GM12878 (cell line): Measurements from ENCODE around the gene GLRX5. TPM values are rescaled to one million over a fixed set of nuclear protein-coding genes. Genes with fewer than 3 reads are reported as not detected.
A peak's percentile ranks its signal among the peaks of the same experiment; 100 is the strongest.

Experiments used
- BCL11A ChIP-seq: IDR thresholded peaks from 2 replicates; pipeline ENCODE4 v1.6.1; 2011; ENCODE audit warnings: low read depth, low read length
- DPF2 ChIP-seq: fragments of 450-650 bp; IDR thresholded peaks from 2 replicates; pipeline ENCODE4 v1.6.1; 2017; ENCODE audit warnings: mild to moderate bottlenecking
- ETV6 ChIP-seq, 2 experiments: fragments of 450-650 bp in 1 of 2; IDR thresholded peaks in 1 of 2; conservative IDR thresholded peaks in 1 of 2; 2 replicates each; pipeline ENCODE4 v1.6.1; 2014; ENCODE audit warnings: antibody characterized with exemption in 1 of 2, borderline replicate concordance in 1 of 2, low read depth in 1 of 2, mild to moderate bottlenecking in 1 of 2, moderate library complexity in 1 of 2
- JUND ChIP-seq: IDR thresholded peaks from 2 replicates; pipeline ENCODE4 v1.6.1; 2012; ENCODE audit warnings: low read depth, mild to moderate bottlenecking, low read length, improper control_type of control experiment, moderate library complexity
- KLF5 ChIP-seq: fragments of 450-650 bp; IDR thresholded peaks from 2 replicates; pipeline ENCODE4 v1.6.1; 2014; ENCODE audit warnings: mild to moderate bottlenecking; ENCODE audit not compliant: partially characterized antibody
- MEF2B ChIP-seq: fragments of 450-650 bp; IDR thresholded peaks from 2 replicates; pipeline ENCODE4 v1.6.1; 2018; ENCODE audit warnings: mild to moderate bottlenecking, moderate library complexity; ENCODE audit not compliant: partially characterized antibody, poor library complexity, severe bottlenecking
- NR2C2 ChIP-seq: IDR thresholded peaks from 2 replicates; pipeline ENCODE4 v1.6.1; 2011; ENCODE audit warnings: borderline replicate concordance, low read depth; ENCODE audit not compliant: control insufficient read depth, insufficient read length
- NR2F1 ChIP-seq: fragments of 450-650 bp; conservative IDR thresholded peaks from 2 replicates; pipeline ENCODE4 v1.6.1; 2017; ENCODE audit warnings: mild to moderate bottlenecking
- STAT3 ChIP-seq: IDR thresholded peaks from 2 replicates; pipeline ENCODE4 v1.6.1; 2011; ENCODE audit warnings: low read depth, low read length, improper control_type of control experiment
- polyA plus RNA-seq, 11 experiments: library from polyadenylated mRNA; depleted of rRNA in 4 of 11; unstranded in 6 of 11; stranded (reverse) in 5 of 11; fragments of >200 nt; fragmentation: Nextera tagmentation in 4 of 11; fragmentation: Illumina TruSeq in 1 of 11; extraction: Ambion mirVana in 4 of 11; extraction: Trizol in 1 of 11; gene quantifications; 1 replicate in 1 of 11; 2 replicates in 10 of 11; pipeline versions ENCODE4 v1.2.1 to v1.2.3, GENCODE V29; 2011 to 2016; ENCODE audit warnings: inconsistent platforms in 2 of 11, missing spikeins in 2 of 11, low read depth in 1 of 11
- total RNA-seq, 4 experiments: library from RNA; depleted of rRNA in 3 of 4; stranded (reverse); fragments of >200 nt in 3 of 4; fragmentation: Illumina TruSeq in 1 of 4; extraction: Trizol in 1 of 4; gene quantifications; 2 replicates each; pipeline versions ENCODE4 v1.2.1 to v1.2.3, GENCODE V29; 2013 to 2021
- TF ChIP-seq, protein P1 (sequence below): fragments of 450-650 bp; IDR thresholded peaks from 2 replicates; pipeline ENCODE4 v1.6.1; 2017; ENCODE audit warnings: mild to moderate bottlenecking
- TF ChIP-seq, protein P2 (sequence below): IDR thresholded peaks from 2 replicates; pipeline ENCODE4 v1.6.1; 2012; ENCODE audit warnings: low read length, inconsistent platforms
- TF ChIP-seq, protein P3 (sequence below), 3 experiments: IDR thresholded peaks in 2 of 3; conservative IDR thresholded peaks in 1 of 3; 2 replicates each; pipeline ENCODE4 v1.5.1; 2011; ENCODE audit warnings: low read depth in 3 of 3, low read length in 3 of 3, mild to moderate bottlenecking in 3 of 3, control low read depth in 2 of 3, moderate library complexity in 2 of 3, inconsistent platforms in 1 of 3, mixed read lengths in 1 of 3; ENCODE audit not compliant: control insufficient read depth in 2 of 3, insufficient read depth in 1 of 3; ENCODE audit errors: extremely low read depth in 1 of 3
- TF ChIP-seq, protein P4 (sequence below): fragments of 450-650 bp; IDR thresholded peaks from 2 replicates; pipeline ENCODE4 v1.6.1; 2017; ENCODE audit warnings: mild to moderate bottlenecking, low read depth, inconsistent platforms; ENCODE audit not compliant: poor library complexity, severe bottlenecking
- TF ChIP-seq, protein P5 (sequence below): fragments of 150-350 bp; IDR thresholded peaks from 2 replicates; pipeline ENCODE4 v1.6.1; 2014; ENCODE audit warnings: mild to moderate bottlenecking, low read depth, low read length

The GLRX5 gene
- total and polyA plus RNA-seq, 10 of the 15 experiments (the other 5 are each of a cell fraction or from before 2014, with no cell fraction given): 12.8 to 139 (median 55.4) TPM

DNA sequence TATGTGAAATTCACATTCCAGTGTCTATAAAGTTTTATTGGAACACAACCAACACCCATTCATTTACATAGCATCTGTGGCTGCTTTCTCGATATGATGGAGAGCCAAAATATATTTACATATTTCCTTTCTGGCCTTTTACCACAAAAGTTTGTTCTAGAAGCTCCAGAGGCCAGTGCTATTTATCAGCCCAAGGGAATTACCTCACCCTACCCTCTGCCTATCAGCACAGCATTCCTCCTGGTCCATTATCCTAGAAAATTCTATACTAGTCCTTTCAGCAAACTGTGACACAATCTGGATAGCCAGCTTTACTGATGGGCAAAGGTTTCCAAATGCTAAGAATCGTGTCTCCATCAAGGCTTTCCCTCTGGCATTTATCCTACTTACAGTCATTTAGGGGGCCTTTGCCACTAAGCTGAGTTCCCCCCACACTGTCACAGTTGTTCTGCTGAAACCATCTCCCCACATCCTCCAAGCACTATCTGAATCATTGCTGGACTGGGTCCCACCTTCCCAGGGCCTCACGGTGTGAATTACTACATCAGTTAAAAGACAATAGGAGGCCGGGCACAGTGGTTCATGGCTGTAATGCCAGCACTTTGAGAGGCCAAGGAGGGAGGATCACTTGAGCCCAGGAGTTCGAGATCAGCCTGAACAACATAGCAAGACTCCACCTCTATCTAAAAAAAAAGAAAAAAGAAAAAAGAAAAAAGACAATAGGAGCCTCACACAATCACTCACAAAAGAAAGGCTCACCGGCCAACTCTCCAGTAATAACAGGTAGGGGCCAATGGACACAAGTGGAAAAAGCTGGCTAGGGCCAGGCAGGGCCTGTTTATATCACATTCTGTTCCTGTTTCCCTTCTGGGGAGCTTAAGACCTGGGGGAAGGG lies 30.5 kb upstream of the GLRX5 start (continued):
- TF ChIP-seq KLF5 (no peak), JUND (peak; percentile 36; the same call in 1 of the 2 replicates), STAT3 (peak; percentile 82; the same call in 1 of the 2 replicates), BCL11A (peak; percentile 39; the same call in 1 of the 2 replicates), ETV6 (conservative IDR thresholded peaks at IDR 0.05 in 1 of 2, IDR thresholded peaks at IDR 0.05 in 1 of 2; ENCODE audit: borderline replicate concordance in 1 of 2, low read depth in 1 of 2) (0 out of 4 replicates have a peak, but pooled peaks of 1 of the 2 experiments have one; percentile 10), NR2F1 (peak; percentile 50; the same call in 1 of the 2 replicates), NR2C2 (no peak), DPF2 (peak; percentile 83), MEF2B (peak; percentile 48)
- TF ChIP-seq, protein P1, sequence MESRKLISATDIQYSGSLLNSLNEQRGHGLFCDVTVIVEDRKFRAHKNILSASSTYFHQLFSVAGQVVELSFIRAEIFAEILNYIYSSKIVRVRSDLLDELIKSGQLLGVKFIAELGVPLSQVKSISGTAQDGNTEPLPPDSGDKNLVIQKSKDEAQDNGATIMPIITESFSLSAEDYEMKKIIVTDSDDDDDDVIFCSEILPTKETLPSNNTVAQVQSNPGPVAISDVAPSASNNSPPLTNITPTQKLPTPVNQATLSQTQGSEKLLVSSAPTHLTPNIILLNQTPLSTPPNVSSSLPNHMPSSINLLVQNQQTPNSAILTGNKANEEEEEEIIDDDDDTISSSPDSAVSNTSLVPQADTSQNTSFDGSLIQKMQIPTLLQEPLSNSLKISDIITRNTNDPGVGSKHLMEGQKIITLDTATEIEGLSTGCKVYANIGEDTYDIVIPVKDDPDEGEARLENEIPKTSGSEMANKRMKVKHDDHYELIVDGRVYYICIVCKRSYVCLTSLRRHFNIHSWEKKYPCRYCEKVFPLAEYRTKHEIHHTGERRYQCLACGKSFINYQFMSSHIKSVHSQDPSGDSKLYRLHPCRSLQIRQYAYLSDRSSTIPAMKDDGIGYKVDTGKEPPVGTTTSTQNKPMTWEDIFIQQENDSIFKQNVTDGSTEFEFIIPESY: no peak
- TF ChIP-seq, protein P2, sequence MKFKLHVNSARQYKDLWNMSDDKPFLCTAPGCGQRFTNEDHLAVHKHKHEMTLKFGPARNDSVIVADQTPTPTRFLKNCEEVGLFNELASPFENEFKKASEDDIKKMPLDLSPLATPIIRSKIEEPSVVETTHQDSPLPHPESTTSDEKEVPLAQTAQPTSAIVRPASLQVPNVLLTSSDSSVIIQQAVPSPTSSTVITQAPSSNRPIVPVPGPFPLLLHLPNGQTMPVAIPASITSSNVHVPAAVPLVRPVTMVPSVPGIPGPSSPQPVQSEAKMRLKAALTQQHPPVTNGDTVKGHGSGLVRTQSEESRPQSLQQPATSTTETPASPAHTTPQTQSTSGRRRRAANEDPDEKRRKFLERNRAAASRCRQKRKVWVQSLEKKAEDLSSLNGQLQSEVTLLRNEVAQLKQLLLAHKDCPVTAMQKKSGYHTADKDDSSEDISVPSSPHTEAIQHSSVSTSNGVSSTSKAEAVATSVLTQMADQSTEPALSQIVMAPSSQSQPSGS: peak; percentile 69
- TF ChIP-seq, protein P3, sequence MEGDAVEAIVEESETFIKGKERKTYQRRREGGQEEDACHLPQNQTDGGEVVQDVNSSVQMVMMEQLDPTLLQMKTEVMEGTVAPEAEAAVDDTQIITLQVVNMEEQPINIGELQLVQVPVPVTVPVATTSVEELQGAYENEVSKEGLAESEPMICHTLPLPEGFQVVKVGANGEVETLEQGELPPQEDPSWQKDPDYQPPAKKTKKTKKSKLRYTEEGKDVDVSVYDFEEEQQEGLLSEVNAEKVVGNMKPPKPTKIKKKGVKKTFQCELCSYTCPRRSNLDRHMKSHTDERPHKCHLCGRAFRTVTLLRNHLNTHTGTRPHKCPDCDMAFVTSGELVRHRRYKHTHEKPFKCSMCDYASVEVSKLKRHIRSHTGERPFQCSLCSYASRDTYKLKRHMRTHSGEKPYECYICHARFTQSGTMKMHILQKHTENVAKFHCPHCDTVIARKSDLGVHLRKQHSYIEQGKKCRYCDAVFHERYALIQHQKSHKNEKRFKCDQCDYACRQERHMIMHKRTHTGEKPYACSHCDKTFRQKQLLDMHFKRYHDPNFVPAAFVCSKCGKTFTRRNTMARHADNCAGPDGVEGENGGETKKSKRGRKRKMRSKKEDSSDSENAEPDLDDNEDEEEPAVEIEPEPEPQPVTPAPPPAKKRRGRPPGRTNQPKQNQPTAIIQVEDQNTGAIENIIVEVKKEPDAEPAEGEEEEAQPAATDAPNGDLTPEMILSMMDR (IDR thresholded peaks at IDR 0.05 in 2 of 3, conservative IDR thresholded peaks at IDR 0.05 in 1 of 3; ENCODE audit: control insufficient read depth in 2 of 3, extremely low read depth in 1 of 3, insufficient read depth in 1 of 3, low read depth in 3 of 3, low read length in 3 of 3): no peak
- TF ChIP-seq, protein P4, sequence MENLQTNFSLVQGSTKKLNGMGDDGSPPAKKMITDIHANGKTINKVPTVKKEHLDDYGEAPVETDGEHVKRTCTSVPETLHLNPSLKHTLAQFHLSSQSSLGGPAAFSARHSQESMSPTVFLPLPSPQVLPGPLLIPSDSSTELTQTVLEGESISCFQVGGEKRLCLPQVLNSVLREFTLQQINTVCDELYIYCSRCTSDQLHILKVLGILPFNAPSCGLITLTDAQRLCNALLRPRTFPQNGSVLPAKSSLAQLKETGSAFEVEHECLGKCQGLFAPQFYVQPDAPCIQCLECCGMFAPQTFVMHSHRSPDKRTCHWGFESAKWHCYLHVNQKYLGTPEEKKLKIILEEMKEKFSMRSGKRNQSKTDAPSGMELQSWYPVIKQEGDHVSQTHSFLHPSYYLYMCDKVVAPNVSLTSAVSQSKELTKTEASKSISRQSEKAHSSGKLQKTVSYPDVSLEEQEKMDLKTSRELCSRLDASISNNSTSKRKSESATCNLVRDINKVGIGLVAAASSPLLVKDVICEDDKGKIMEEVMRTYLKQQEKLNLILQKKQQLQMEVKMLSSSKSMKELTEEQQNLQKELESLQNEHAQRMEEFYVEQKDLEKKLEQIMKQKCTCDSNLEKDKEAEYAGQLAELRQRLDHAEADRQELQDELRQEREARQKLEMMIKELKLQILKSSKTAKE: no peak
- TF ChIP-seq, protein P5, sequence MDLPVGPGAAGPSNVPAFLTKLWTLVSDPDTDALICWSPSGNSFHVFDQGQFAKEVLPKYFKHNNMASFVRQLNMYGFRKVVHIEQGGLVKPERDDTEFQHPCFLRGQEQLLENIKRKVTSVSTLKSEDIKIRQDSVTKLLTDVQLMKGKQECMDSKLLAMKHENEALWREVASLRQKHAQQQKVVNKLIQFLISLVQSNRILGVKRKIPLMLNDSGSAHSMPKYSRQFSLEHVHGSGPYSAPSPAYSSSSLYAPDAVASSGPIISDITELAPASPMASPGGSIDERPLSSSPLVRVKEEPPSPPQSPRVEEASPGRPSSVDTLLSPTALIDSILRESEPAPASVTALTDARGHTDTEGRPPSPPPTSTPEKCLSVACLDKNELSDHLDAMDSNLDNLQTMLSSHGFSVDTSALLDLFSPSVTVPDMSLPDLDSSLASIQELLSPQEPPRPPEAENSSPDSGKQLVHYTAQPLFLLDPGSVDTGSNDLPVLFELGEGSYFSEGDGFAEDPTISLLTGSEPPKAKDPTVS: peak; percentile 60; the same call in 1 of the 2 replicates
